PC-3 (cell line): ENCODE results near the gene FSTL5. TPM values are rescaled to one million over a fixed set of nuclear protein-coding genes. Genes with fewer than 3 reads are reported as not detected.

ENCODE experiments used
- ATAC-seq: fragments of 200-7000 bp; cut with Tn5 transposase; 2 replicates; pipeline ENCODE4 v1.9.1; 2020; ENCODE audit warnings: mild to moderate bottlenecking, moderate library complexity
- BruUV-seq: library from RNA; stranded (reverse); fragments of 400-500 nt; replicated peaks from 2 replicates; lab custom pipeline; 2021; lab: Mats Ljungman, UMichigan
- CTCF ChIA-PET: fragments of 300-600 bp; sonication (Branson Sonifier 250); formaldehyde crosslinking; loops from one replicate; lab custom pipeline; 2022; ENCODE audit warnings: antibody characterized with exemption; lab: Charles Lee
- POLR2A ChIA-PET: fragments of 300-600 bp; sonication (Branson Sonifier 250); formaldehyde crosslinking; loops from one replicate; lab custom pipeline; 2022; ENCODE audit warnings: antibody characterized with exemption; ENCODE audit not compliant: unreplicated experiment; lab: Charles Lee
- DNase-seq: peaks from one replicate; pipeline ENCODE4 v3.0.0-alpha.2; 2015
- H2AFZ ChIP-seq: fragments of 300-600 bp; sonication (generic); 2 replicates; pipeline ENCODE4 v1.6.0; 2016; ENCODE audit warnings: antibody characterized with exemption, low read length
- H3F3A ChIP-seq: fragments of 300-600 bp; sonication (generic); one replicate; pipeline ENCODE4 v1.6.0; 2017; ENCODE audit warnings: antibody characterized with exemption, low read length, control low read depth, mild to moderate bottlenecking; ENCODE audit not compliant: unreplicated experiment
- H3K27ac ChIP-seq: fragments of 300-600 bp; sonication (generic); 2 replicates; pipeline ENCODE4 v1.5.1; 2016; ENCODE audit warnings: mild to moderate bottlenecking, low read length
- H3K27me3 ChIP-seq: fragments of 300-600 bp; sonication (generic); 2 replicates; pipeline ENCODE4 v1.6.1; 2016; ENCODE audit warnings: low read length, mixed read lengths
- H3K36me3 ChIP-seq: fragments of 300-600 bp; sonication (generic); 2 replicates; pipeline ENCODE4 v1.6.1; 2016; ENCODE audit warnings: low read depth, mixed run types, low read length, mixed read lengths
- H3K4me1 ChIP-seq: fragments of 300-600 bp; sonication (generic); 2 replicates; pipeline ENCODE4 v1.5.1; 2016; ENCODE audit warnings: low read length; ENCODE audit not compliant: insufficient read depth
- H3K4me2 ChIP-seq: fragments of 300-600 bp; sonication (generic); 2 replicates; pipeline ENCODE4 v1.6.0; 2016; ENCODE audit warnings: low read length
- H3K4me3 ChIP-seq: fragments of 300-600 bp; sonication (generic); 2 replicates; pipeline ENCODE4 v1.5.1; 2016; ENCODE audit warnings: mild to moderate bottlenecking, low read length, mixed read lengths
- H3K79me2 ChIP-seq: fragments of 300-600 bp; sonication (generic); 2 replicates; pipeline ENCODE4 v1.6.1; 2017; ENCODE audit warnings: low read length, mixed read lengths
- H3K9ac ChIP-seq: fragments of 300-600 bp; sonication (generic); 2 replicates; pipeline ENCODE4 v1.6.0; 2016; ENCODE audit warnings: mild to moderate bottlenecking, low read length
- H3K9me2 ChIP-seq: fragments of 300-600 bp; sonication (generic); replicated peaks from 2 replicates; pipeline ENCODE4 v1.6.1; 2016; ENCODE audit warnings: mixed run types, low read length, mixed read lengths
- H3K9me3 ChIP-seq: fragments of 300-600 bp; sonication (generic); 2 replicates; pipeline ENCODE4 v1.6.1; 2016; ENCODE audit warnings: low read length, mixed read lengths
- H4K20me1 ChIP-seq: fragments of 300-600 bp; sonication (generic); 2 replicates; pipeline ENCODE4 v1.6.1; 2016; ENCODE audit warnings: low read length, mixed read lengths
- CTCF ChIP-seq: fragments of 300-600 bp; sonication (generic); conservative IDR thresholded peaks from 2 replicates; pipeline ENCODE4 v1.5.1; 2017; ENCODE audit warnings: antibody characterized with exemption, low read depth, mild to moderate bottlenecking, low read length
- EZH2 ChIP-seq: fragments of 300-600 bp; sonication (generic); IDR thresholded peaks from one replicate; pipeline ENCODE4 v1.6.1; 2017; ENCODE audit warnings: antibody characterized with exemption, mild to moderate bottlenecking, low read length; ENCODE audit not compliant: unreplicated experiment
- EZH2phosphoT487 ChIP-seq: fragments of 300-600 bp; sonication (generic); IDR thresholded peaks from 2 replicates; pipeline ENCODE4 v1.6.1; 2018; ENCODE audit warnings: mild to moderate bottlenecking, antibody characterized with exemption, low read length, borderline replicate concordance
- intact Hi-C: fragments of 100-400 bp; cut with micrococcal nuclease; formaldehyde crosslinking; loops from 2 replicates; pipeline ENCODE4 v1.9.0; 2023
- total RNA-seq: library from RNA; depleted of rRNA; stranded (reverse); fragments of >200 nt; gene quantifications from 2 replicates; pipeline ENCODE4 v1.2.3, GENCODE V29; 2014

FSTL5 gene
- total RNA-seq, 1 experiment from 2014 or later, result not detected

- H3K9me3 ChIP-seq, result no peaks in the 10 kb centered on the region
- H3K27me3 ChIP-seq, result no peaks in the 10 kb centered on the region
- ATAC-seq (no peak), DNase-seq (no peak)
- H3K9me2 ChIP-seq, result no peaks in the 10 kb centered on the region
- no peaks in the 10 kb centered on the region for H3K36me3 ChIP-seq
- H3K4me2 ChIP-seq, result no peak overlapping the region
- TF ChIP-seq EZH2phosphoT487 (no peak), EZH2 (no peak), CTCF (no peak)
- H3K4me1 ChIP-seq, result no peaks in the 10 kb centered on the region
- H3K79me2 ChIP-seq, result no peaks in the 10 kb centered on the region
- H3F3A ChIP-seq, result no peaks in the 10 kb centered on the region
- H3K27ac ChIP-seq, result no peak overlapping the region
- no peak overlapping the region for H3K4me3 ChIP-seq
- POLR2A ChIA-PET, result no interaction called here
- no TSS peak for BruUV-seq
- no peak overlapping the region for H2AFZ ChIP-seq
- H4K20me1 ChIP-seq, result no peaks in the 10 kb centered on the region
- CTCF ChIA-PET, result no interaction called here
- no peak overlapping the region for H3K9ac ChIP-seq
- intact Hi-C loops, result no loop called here
Measured at GRCh38 chr4:162154862-162155540, 8.8 kb downstream of the FSTL5 start.

GRCh38 chr4:162151850-162152249 lies 11.9 kb downstream of the FSTL5 start:
- ChIA-PET POLR2A (no interaction called here), CTCF (no interaction called here)
- H4K20me1 ChIP-seq, result no peaks in the 10 kb centered on the region
- intact Hi-C loops, result no loop called here
- no peak overlapping the region for H3K4me3 ChIP-seq
- H3K9ac ChIP-seq, result no peak overlapping the region
- DNase-seq, result no peak
- ATAC-seq, result no peak
- no peaks in the 10 kb centered on the region for H3F3A ChIP-seq
- H3K9me2 ChIP-seq, result no peaks in the 10 kb centered on the region
- H3K27me3 ChIP-seq, result no peaks in the 10 kb centered on the region
- no peaks in the 10 kb centered on the region for H3K9me3 ChIP-seq
- H2AFZ ChIP-seq, result no peak overlapping the region
- no TSS peak for BruUV-seq
- H3K36me3 ChIP-seq, result no peaks in the 10 kb centered on the region
- no peaks in the 10 kb centered on the region for H3K79me2 ChIP-seq
- no peak for TF ChIP-seq CTCF
- no peak for TF ChIP-seq EZH2phosphoT487
- no peak for TF ChIP-seq EZH2
- H3K4me2 ChIP-seq, result no peak overlapping the region
- no peak overlapping the region for H3K27ac ChIP-seq
- no peaks in the 10 kb centered on the region for H3K4me1 ChIP-seq

GRCh38 chr4:162151386-162151785 lies 12.4 kb downstream of the FSTL5 start:
- TF ChIP-seq EZH2phosphoT487, result no peak
- no peak for TF ChIP-seq CTCF
- TF ChIP-seq EZH2, result no peak
- Histone ChIP-seq H3K4me3 (no peak overlapping the region), H3K4me1 (no peaks in the 10 kb centered on the region), H3K9ac (no peak overlapping the region), H3K36me3 (no peaks in the 10 kb centered on the region), H3K9me3 (no peaks in the 10 kb centered on the region), H2AFZ (no peak overlapping the region), H3K9me2 (no peaks in the 10 kb centered on the region), H3K27me3 (no peaks in the 10 kb centered on the region), H4K20me1 (no peaks in the 10 kb centered on the region), H3F3A (no peaks in the 10 kb centered on the region), H3K4me2 (no peak overlapping the region), H3K27ac (no peak overlapping the region), H3K79me2 (no peaks in the 10 kb centered on the region)
- POLR2A ChIA-PET, result no interaction called here
- CTCF ChIA-PET, result no interaction called here
- no peak for ATAC-seq
- DNase-seq, result no peak
- intact Hi-C loops, result no loop called here
- no TSS peak for BruUV-seq
